ENCODE measurements around the gene SERINC5. TPM values are rescaled to one million over a fixed set of nuclear protein-coding genes. Genes with fewer than 3 reads are reported as not detected.

SERINC5 gene
- total RNA-seq, 6 experiments from 2014 or later: 16.4 to 28.1 (median 19.9) TPM

DNA sequence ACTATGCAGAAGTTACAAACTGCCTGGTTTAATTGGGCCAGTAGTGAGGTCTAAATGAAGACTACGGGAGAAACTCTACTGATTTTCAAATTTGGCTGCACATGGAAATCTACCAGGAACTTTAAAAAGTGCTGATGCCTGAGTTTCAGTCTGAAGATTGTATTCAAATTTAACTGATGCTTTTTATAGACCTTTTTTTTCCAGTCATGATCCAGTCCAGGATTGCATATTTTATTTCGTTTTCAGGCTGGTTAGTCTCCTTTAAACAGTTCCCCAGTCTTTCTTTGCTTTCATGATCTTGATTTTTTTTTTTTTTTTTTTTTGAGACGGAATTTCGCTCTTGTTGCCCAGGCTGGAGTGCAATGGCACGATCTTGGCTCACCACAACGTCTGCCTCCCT, 40.3 kb upstream of the SERINC5 start:
- no peaks in the 10 kb centered on the region for H3K36me3 Mint-ChIP-seq (ENCODE audit: low read depth)
- no peak overlapping the region for H3K27ac Mint-ChIP-seq
- H3K4me1 Mint-ChIP-seq (ENCODE audit: low read depth): no peaks in the 10 kb centered on the region
- peaks cover 3% of the 10 kb centered on the region for H3K27me3 Mint-ChIP-seq (ENCODE audit: insufficient read depth)
- DNase-seq: no peak
- H3K4me3 Mint-ChIP-seq: no peak overlapping the region
- TF ChIP-seq, protein P1, sequence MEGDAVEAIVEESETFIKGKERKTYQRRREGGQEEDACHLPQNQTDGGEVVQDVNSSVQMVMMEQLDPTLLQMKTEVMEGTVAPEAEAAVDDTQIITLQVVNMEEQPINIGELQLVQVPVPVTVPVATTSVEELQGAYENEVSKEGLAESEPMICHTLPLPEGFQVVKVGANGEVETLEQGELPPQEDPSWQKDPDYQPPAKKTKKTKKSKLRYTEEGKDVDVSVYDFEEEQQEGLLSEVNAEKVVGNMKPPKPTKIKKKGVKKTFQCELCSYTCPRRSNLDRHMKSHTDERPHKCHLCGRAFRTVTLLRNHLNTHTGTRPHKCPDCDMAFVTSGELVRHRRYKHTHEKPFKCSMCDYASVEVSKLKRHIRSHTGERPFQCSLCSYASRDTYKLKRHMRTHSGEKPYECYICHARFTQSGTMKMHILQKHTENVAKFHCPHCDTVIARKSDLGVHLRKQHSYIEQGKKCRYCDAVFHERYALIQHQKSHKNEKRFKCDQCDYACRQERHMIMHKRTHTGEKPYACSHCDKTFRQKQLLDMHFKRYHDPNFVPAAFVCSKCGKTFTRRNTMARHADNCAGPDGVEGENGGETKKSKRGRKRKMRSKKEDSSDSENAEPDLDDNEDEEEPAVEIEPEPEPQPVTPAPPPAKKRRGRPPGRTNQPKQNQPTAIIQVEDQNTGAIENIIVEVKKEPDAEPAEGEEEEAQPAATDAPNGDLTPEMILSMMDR (IDR thresholded peaks at IDR 0.05): no peak
- H3K9me3 Mint-ChIP-seq: no peaks in the 10 kb centered on the region; the same call in 1 of the 2 replicates

DNA sequence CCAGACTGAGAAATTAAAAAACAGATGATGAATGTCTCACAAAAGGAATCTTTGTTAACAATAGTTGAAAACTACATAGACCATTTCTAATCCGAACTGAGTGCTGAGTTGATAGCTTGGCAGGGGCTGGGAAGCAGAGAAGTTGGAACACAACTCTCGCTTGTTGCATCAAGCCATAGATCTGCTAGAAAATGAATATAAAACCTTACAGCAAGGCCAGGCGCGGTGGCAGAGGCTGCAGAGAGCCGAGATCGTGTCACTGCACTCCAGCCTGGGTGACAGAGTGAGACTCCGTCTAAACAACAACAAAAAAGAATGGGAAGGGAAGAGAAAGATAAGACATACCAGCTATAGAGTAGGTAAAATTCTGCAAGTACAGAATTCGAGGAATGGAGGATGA, 35.9 kb upstream of the SERINC5 start:
- H3K4me1 Mint-ChIP-seq (ENCODE audit: low read depth): no peaks in the 10 kb centered on the region
- TF ChIP-seq, protein P1 (IDR thresholded peaks at IDR 0.05): no peak
- H3K36me3 Mint-ChIP-seq (ENCODE audit: low read depth): no peaks in the 10 kb centered on the region
- H3K27ac Mint-ChIP-seq: no peak overlapping the region
- no peaks in the 10 kb centered on the region for H3K9me3 Mint-ChIP-seq
- no peak for DNase-seq
- H3K27me3 Mint-ChIP-seq (ENCODE audit: insufficient read depth): peaks cover 7% of the 10 kb centered on the region
- H3K4me3 Mint-ChIP-seq: no peak overlapping the region

DNA sequence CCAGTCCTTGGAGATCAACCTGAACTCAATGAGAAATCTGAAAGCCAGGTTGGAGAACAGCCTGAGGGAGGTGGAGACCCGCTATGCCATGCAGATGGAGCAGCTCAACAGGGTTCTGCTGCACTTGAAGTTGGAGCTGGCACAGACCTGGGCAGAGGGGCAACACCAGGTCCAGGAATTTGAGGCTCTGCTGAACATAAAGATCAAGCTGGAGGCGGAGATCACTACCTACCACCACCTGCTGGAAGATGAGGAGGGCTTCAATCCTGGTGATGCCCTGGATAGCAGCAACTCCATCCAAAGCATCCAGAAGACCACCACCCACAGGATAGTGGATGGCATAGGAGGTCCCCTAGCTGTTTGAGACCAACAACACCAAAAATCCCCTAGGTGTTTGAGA, 33.5 kb upstream of the SERINC5 start:
- DNase-seq: no peak
- H3K9me3 Mint-ChIP-seq: no peaks in the 10 kb centered on the region
- peaks cover 12% of the 10 kb centered on the region for H3K27me3 Mint-ChIP-seq (ENCODE audit: insufficient read depth)
- H3K36me3 Mint-ChIP-seq (ENCODE audit: low read depth): no peaks in the 10 kb centered on the region
- H3K4me1 Mint-ChIP-seq (ENCODE audit: low read depth): no peaks in the 10 kb centered on the region
- no peak overlapping the region for H3K4me3 Mint-ChIP-seq
- TF ChIP-seq, protein P1 (IDR thresholded peaks at IDR 0.05): no peak
- H3K27ac Mint-ChIP-seq: no peak overlapping the region

DNA sequence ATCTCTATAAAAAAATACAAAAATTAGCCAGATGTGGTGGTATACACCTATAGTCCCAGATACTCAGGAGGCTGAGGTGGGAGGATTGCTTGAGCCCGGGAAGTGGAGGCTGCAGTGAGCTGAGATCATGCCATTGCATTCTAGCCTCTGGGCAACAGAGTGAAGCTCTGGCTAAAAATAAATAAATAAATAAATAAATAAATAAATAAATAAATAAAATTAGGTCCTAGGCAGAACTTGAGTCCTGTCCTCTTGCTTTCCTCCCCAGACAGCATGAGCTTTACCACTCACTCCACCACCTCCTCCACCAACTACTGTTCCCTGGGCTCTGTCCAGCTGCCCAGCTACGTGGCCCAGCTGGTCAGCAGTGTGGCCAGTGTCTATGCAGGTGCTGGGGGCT, 32.3 kb upstream of the SERINC5 start:
- peaks cover 14% of the 10 kb centered on the region for H3K27me3 Mint-ChIP-seq (ENCODE audit: insufficient read depth)
- no peaks in the 10 kb centered on the region for H3K4me1 Mint-ChIP-seq (ENCODE audit: low read depth)
- DNase-seq: no peak
- no peak overlapping the region for H3K27ac Mint-ChIP-seq
- TF ChIP-seq, protein P1 (IDR thresholded peaks at IDR 0.05): no peak
- no peaks in the 10 kb centered on the region for H3K36me3 Mint-ChIP-seq (ENCODE audit: low read depth)
- no peak overlapping the region for H3K4me3 Mint-ChIP-seq
- no peaks in the 10 kb centered on the region for H3K9me3 Mint-ChIP-seq

DNA sequence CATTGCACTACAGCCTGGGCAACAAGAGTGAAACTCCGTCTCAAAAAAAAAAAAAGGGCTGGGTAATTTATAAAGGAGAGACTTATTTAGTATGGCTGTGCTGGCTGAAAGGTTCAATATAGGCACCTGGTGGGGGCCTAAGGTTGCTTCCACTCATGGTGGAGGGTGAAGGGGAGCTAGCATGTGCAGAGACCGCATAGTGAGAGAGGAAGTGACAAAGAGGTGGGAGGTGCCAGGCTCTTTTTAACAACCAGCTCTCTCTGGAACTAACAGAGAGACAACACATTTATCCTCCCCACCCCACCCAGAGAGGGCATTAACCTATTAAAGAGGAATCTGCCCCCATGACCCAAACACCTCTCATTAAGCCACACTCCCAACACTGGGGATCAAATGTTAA, 28.9 kb upstream of the SERINC5 start:
- no peak overlapping the region for H3K4me3 Mint-ChIP-seq
- no peak for DNase-seq
- peaks cover 14% of the 10 kb centered on the region for H3K27me3 Mint-ChIP-seq (ENCODE audit: insufficient read depth)
- TF ChIP-seq, protein P1 (IDR thresholded peaks at IDR 0.05): no peak
- no peaks in the 10 kb centered on the region for H3K9me3 Mint-ChIP-seq
- no peaks in the 10 kb centered on the region for H3K36me3 Mint-ChIP-seq (ENCODE audit: low read depth)
- H3K4me1 Mint-ChIP-seq (ENCODE audit: low read depth): no peaks in the 10 kb centered on the region
- H3K27ac Mint-ChIP-seq: no peak overlapping the region

DNA sequence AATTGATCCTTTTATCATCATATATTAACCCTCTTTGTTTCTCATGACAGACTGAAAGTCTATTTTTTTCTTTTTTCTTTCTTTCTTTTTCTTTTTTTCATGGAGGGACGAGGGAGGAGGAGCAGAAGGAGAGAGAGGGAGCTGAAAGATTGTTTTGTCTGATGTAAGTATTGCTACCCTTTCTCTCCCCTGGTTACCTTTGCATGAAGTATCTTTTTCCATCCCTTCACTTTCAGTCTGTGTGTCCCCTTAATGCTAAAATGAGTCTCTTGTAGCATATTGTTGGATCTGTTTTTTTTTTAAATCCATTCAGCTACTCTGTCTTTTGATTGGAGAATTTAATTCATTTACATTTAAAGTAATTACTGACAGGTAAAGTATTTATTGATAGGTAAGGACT, 27.5 kb upstream of the SERINC5 start:
- Mint-ChIP-seq H3K36me3 (ENCODE audit: low read depth) (no peaks in the 10 kb centered on the region), H3K4me3 (no peak overlapping the region), H3K4me1 (ENCODE audit: low read depth) (no peaks in the 10 kb centered on the region), H3K27me3 (ENCODE audit: insufficient read depth) (peaks cover 10% of the 10 kb centered on the region), H3K9me3 (no peaks in the 10 kb centered on the region), H3K27ac (no peak overlapping the region)
- no peak for DNase-seq
- TF ChIP-seq, protein P1 (IDR thresholded peaks at IDR 0.05): no peak
